ENCODE data around the gene EMC6.

Gene EMC6

GRCh38 chr17:3689262-3690093, 20.9 kb downstream of the EMC6 start:
- no peak for TF ChIP-seq CTCF (IDR thresholded peaks at IDR 0.05)

GRCh38 chr17:3690094-3690715, 21.6 kb downstream of the EMC6 start:
- TF ChIP-seq CTCF (IDR thresholded peaks at IDR 0.05) = no peak

GRCh38 chr17:3691617-3692067, 23.0 kb downstream of the EMC6 start:
- TF ChIP-seq CTCF (IDR thresholded peaks at IDR 0.05) = no peak

- no peak for TF ChIP-seq CTCF (IDR thresholded peaks at IDR 0.05)
Measured at GRCh38 chr17:3692346-3692745, 23.7 kb downstream of the EMC6 start.

GRCh38 chr17:3693141-3693540, 24.5 kb downstream of the EMC6 start:
- TF ChIP-seq CTCF (IDR thresholded peaks at IDR 0.05) = no peak

- TF ChIP-seq CTCF (IDR thresholded peaks at IDR 0.05) = no peak
Measured at GRCh38 chr17:3693829-3694231, 25.2 kb downstream of the EMC6 start.

GRCh38 chr17:3695129-3695722, 26.6 kb downstream of the EMC6 start:
- no peak for TF ChIP-seq CTCF (IDR thresholded peaks at IDR 0.05)

Measured in LNCAP (cell line).